ENCODE results near the gene DIP2C. TPM values are rescaled to one million over a fixed set of nuclear protein-coding genes. Genes with fewer than 3 reads are reported as not detected.

The DIP2C gene
- total RNA-seq, 2 donors from 2014 or later: 21.1 to 23.8 TPM

GRCh38 chr10:500876-501275 lies 188.6 kb downstream of the DIP2C start:
- no peak overlapping the region for H3K27ac ChIP-seq

GRCh38 chr10:499991-500390 lies 189.5 kb downstream of the DIP2C start:
- H3K4me1 ChIP-seq: peaks cover 0 to 37% of the 10 kb centered on the region in 2 donors
- H3K27ac ChIP-seq: no peak overlapping the region
- H3K4me3 ChIP-seq: no peak overlapping the region
- no peaks in the 10 kb centered on the region for H3K9me3 ChIP-seq
- TF ChIP-seq CTCF (IDR thresholded peaks at IDR 0.05): no peak
- no peak for DNase-seq (ENCODE audit: low spot score)
- no peaks in the 10 kb centered on the region for H3K36me3 ChIP-seq
- H3K27me3 ChIP-seq: no peaks in the 10 kb centered on the region

More at GRCh38 chr10:500876-501275, 188.6 kb downstream of the DIP2C start:
- no peaks in the 10 kb centered on the region for H3K36me3 ChIP-seq
- H3K27me3 ChIP-seq: no peaks in the 10 kb centered on the region
- H3K4me3 ChIP-seq: no peak overlapping the region
- no peak for DNase-seq (ENCODE audit: low spot score)
- TF ChIP-seq CTCF (IDR thresholded peaks at IDR 0.05): no peak
- peaks cover 0 to 37% of the 10 kb centered on the region in 2 donors for H3K4me1 ChIP-seq
- no peaks in the 10 kb centered on the region for H3K9me3 ChIP-seq

- peak overlapping the region; percentile 3 to 40 for H3K27ac ChIP-seq
- H3K9me3 ChIP-seq: no peaks in the 10 kb centered on the region
- TF ChIP-seq CTCF (IDR thresholded peaks at IDR 0.05): no peak
- peaks cover 0 to 47% of the 10 kb centered on the region in 2 donors for H3K4me1 ChIP-seq
- no peaks in the 10 kb centered on the region for H3K36me3 ChIP-seq
- no peak for DNase-seq (ENCODE audit: low spot score)
- H3K27me3 ChIP-seq: no peaks in the 10 kb centered on the region
- no peak overlapping the region for H3K4me3 ChIP-seq
These were observed 190.6 kb downstream of the DIP2C start for GRCh38 chr10:498760-499435.

GRCh38 chr10:497898-498451 lies 191.5 kb downstream of the DIP2C start:
- Histone ChIP-seq H3K4me3 (no peak overlapping the region), H3K27ac (peak overlapping the region in 1 of 2 donors; percentile 40), H3K4me1 (peaks cover 0 to 50% of the 10 kb centered on the region in 2 donors), H3K36me3 (no peaks in the 10 kb centered on the region), H3K27me3 (no peaks in the 10 kb centered on the region), H3K9me3 (no peaks in the 10 kb centered on the region)
- TF ChIP-seq CTCF (IDR thresholded peaks at IDR 0.05): no peak
- DNase-seq (ENCODE audit: low spot score): no peak

- H3K9me3 ChIP-seq: no peaks in the 10 kb centered on the region
- no peak overlapping the region for H3K27ac ChIP-seq
- H3K4me1 ChIP-seq: peaks cover 0 to 50% of the 10 kb centered on the region in 2 donors
- no peak overlapping the region for H3K4me3 ChIP-seq
- TF ChIP-seq CTCF (IDR thresholded peaks at IDR 0.05): no peak
- H3K27me3 ChIP-seq: no peaks in the 10 kb centered on the region
- H3K36me3 ChIP-seq: no peaks in the 10 kb centered on the region
- no peak for DNase-seq (ENCODE audit: low spot score)
These were observed 192.2 kb downstream of the DIP2C start for GRCh38 chr10:497289-497688.
